Measurements from ENCODE around the gene MARCHF9. TPM values are rescaled to one million over a fixed set of nuclear protein-coding genes. Genes with fewer than 3 reads are reported as not detected.
A peak's percentile ranks its signal among the peaks of the same experiment; 100 is the strongest.

Gene MARCHF9
- total RNA-seq, 1 donor from 2014 or later = 20.0 TPM

GRCh38 chr12:57763881-57764661 is 9.2 kb downstream of the MARCHF9 start:
- no peak overlapping the region for H3K27ac ChIP-seq
- TF ChIP-seq, protein P1, sequence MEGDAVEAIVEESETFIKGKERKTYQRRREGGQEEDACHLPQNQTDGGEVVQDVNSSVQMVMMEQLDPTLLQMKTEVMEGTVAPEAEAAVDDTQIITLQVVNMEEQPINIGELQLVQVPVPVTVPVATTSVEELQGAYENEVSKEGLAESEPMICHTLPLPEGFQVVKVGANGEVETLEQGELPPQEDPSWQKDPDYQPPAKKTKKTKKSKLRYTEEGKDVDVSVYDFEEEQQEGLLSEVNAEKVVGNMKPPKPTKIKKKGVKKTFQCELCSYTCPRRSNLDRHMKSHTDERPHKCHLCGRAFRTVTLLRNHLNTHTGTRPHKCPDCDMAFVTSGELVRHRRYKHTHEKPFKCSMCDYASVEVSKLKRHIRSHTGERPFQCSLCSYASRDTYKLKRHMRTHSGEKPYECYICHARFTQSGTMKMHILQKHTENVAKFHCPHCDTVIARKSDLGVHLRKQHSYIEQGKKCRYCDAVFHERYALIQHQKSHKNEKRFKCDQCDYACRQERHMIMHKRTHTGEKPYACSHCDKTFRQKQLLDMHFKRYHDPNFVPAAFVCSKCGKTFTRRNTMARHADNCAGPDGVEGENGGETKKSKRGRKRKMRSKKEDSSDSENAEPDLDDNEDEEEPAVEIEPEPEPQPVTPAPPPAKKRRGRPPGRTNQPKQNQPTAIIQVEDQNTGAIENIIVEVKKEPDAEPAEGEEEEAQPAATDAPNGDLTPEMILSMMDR (IDR thresholded peaks at IDR 0.05) = no peak
- no peak overlapping the region for H3K4me3 ChIP-seq
- DNase-seq = no peak
- intact Hi-C loops (cut with DNase I) = no loop called here
- ATAC-seq = no peak
- H3K36me3 ChIP-seq = peaks cover 9% of the 10 kb centered on the region
- H3K27me3 ChIP-seq (ENCODE audit: low read depth) = peaks cover 35% of the 10 kb centered on the region
- H3K4me1 ChIP-seq = peaks cover 31% of the 10 kb centered on the region
- H3K9me3 ChIP-seq = no peaks in the 10 kb centered on the region

DNA sequence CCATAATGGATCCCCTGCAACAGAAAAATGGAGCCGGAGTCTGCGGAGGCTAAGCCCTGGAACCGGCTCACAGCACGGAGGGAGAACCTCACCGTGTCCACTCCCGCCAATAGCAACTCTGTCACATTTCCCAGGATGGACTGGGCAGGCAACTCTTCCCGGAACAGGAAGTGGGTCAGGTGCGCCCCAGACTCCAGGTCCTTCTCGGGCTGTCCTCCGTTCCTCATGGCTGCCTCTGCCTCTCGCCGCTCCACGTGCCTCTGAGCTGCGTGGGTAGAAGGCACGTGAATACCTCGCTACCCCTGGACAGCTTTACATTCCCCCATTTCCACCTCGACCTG is 9.7 kb downstream of the MARCHF9 start:
- ATAC-seq = peak; percentile 26 to 44

GRCh38 chr12:57765003-57765697 is 10.2 kb downstream of the MARCHF9 start:
- DNase-seq = peak; percentile 63
- H3K4me3 ChIP-seq = peak overlapping the region; percentile 55
- peaks cover 17% of the 10 kb centered on the region for H3K36me3 ChIP-seq

More for the DNA sequence above, 9.7 kb downstream of the MARCHF9 start:
- Histone ChIP-seq H3K36me3 (peaks cover 12% of the 10 kb centered on the region), H3K27me3 (ENCODE audit: low read depth) (peaks cover 35% of the 10 kb centered on the region), H3K9me3 (no peaks in the 10 kb centered on the region), H3K4me3 (peak overlapping the region; percentile 55), H3K4me1 (peaks cover 31% of the 10 kb centered on the region), H3K27ac (no peak overlapping the region)
- TF ChIP-seq, protein P1 (IDR thresholded peaks at IDR 0.05) = no peak
- DNase-seq = no peak
- intact Hi-C loops (cut with DNase I) = no loop called here

GRCh38 chr12:57765698-57766463 is 11.0 kb downstream of the MARCHF9 start:
- intact Hi-C loops (cut with DNase I) = no loop called here
- TF ChIP-seq, protein P1 (IDR thresholded peaks at IDR 0.05) = no peak
- ATAC-seq (peak; percentile 32 to 53), DNase-seq (no peak)
- peaks cover 19% of the 10 kb centered on the region for H3K36me3 ChIP-seq
- no peak overlapping the region for H3K27ac ChIP-seq
- H3K4me1 ChIP-seq = peaks cover 33% of the 10 kb centered on the region
- no peaks in the 10 kb centered on the region for H3K9me3 ChIP-seq
- peaks cover 35% of the 10 kb centered on the region for H3K27me3 ChIP-seq (ENCODE audit: low read depth)
- peak overlapping the region; percentile 55 for H3K4me3 ChIP-seq

More at GRCh38 chr12:57765003-57765697, 10.2 kb downstream of the MARCHF9 start:
- intact Hi-C loops (cut with DNase I) = no loop called here
- Histone ChIP-seq H3K27me3 (ENCODE audit: low read depth) (peaks cover 35% of the 10 kb centered on the region), H3K9me3 (no peaks in the 10 kb centered on the region), H3K27ac (no peak overlapping the region), H3K4me1 (peaks cover 31% of the 10 kb centered on the region)
- peak; percentile 67 for ATAC-seq
- TF ChIP-seq, protein P1 (IDR thresholded peaks at IDR 0.05) = peak; percentile 40
